Colon (tissue), 2 donors: ENCODE results near the gene WASHC2C.
"Not testable (repeated sequence)": the region's sequence is repeated elsewhere in the genome, so short reads cannot be mapped to it uniquely, and the experiment has no call there.

ENCODE experiments used
- FAIRE-seq: peaks from 2 replicates; lab custom pipeline; 2012; peaks lifted over from hg19 to GRCh38; lab: Jason Lieb, UNC
- donor health status: control.
- donor health status: control.

The WASHC2C gene

DNA sequence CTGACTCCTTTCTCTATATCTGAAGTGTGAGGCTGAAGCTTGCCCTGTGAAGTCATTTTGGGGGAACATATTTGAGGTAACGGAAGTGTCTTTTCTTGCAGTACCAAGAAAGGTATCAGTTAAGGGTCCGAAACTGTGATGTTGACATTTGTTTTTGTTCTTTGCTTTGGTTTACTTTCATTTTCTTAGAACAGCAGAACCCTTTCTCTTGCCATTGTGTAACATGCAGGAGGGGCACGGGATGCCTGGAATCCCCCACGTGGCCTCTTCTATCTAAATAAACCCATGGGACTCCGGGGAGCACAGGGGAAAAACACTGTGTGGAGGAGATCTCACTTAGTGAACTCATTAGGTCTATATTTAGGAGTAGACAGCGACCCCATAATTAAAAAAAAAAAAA lies 34.6 kb downstream of the WASHC2C start:
- not testable (repeated sequence) for FAIRE-seq

DNA sequence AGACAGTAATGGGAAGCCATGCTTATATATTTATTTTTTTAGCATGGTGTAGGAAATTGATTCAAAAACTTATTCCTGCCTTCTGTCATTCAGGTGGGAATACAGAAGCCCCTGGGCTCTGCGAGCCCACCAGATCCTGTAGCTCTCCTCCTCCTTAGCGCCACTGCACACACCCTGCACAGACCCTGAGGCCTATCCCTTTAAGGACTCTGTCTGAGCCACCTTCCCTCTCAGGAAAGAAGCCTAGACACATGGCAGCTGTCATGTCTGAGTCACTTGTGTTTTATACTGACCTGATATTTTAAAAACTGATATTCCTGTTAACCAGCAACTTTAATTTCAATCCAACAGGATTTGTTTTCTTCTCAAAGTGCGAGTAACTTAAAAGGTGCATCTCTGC lies 36.0 kb downstream of the WASHC2C start:
- FAIRE-seq = not testable (repeated sequence)

DNA sequence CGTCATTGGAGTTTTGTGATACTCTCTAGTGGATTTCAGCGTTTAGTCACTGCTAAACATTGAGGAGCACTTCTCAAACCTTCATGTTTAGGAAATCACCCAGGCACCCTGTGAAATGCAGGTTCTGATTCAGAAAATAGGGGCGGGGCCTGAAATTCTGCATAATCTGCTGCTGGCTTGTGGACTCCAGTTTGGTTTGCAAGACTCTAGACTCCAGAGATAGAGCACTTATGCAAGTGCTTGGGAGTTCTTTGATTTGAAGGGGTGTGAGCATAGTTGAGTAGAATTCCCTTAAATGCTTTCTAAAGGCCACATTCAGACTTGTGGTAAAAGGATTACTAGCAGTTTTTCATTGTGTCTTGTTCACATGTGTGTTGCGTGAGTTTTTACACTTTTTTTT lies 41.3 kb downstream of the WASHC2C start:
- not testable (repeated sequence) for FAIRE-seq

DNA sequence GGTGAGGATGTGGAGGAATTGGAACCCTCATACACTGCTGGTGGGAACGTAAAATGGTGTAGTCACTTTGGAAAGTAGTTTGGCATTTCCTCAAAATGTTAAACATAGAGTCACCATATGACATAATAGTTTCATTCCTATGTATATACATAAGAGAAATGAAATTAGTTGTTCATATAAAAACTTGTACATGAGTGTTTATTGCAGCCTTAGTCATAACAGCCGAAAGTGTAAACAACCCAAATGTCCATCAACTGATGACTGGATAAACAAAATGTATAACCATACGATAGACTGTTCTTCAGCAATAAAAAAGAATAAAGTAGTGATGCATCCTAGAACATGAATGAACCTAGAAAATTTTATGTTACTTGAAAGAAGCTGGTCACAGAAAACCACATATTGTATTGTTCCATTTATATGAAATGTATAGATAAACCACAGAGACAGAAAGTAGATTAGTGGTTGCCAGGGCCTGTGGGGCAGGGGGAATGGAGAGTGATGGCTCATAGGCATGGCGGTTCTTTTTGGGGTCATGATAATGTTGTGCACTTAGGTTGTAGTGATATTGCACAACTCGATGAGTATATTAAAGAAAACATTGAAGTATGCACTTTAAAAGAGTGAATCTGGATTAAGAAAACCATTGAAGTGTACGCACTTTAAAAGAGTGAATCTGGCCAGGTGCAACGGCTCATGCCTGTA lies 44.8 kb downstream of the WASHC2C start:
- FAIRE-seq = not testable (repeated sequence)

DNA sequence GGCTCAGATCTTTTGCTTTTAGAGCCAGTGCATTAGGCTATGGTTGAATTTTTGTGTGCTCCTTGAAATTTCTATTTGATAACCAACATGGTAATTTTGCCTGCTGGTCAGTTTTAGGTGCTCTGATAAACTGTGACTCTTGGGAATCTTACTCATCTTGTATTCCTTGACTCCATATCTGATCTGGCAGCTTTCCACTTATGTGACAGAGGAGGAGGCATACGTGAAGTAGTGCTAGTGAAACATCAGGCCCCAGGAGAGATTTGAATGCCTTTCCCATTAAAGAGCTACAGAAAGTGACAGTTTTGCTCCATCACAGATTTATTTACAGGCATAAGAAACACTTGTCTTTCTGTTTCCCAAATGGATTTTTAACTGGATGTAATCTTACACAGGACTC lies 59.2 kb downstream of the WASHC2C start:
- FAIRE-seq = not testable (repeated sequence)

DNA sequence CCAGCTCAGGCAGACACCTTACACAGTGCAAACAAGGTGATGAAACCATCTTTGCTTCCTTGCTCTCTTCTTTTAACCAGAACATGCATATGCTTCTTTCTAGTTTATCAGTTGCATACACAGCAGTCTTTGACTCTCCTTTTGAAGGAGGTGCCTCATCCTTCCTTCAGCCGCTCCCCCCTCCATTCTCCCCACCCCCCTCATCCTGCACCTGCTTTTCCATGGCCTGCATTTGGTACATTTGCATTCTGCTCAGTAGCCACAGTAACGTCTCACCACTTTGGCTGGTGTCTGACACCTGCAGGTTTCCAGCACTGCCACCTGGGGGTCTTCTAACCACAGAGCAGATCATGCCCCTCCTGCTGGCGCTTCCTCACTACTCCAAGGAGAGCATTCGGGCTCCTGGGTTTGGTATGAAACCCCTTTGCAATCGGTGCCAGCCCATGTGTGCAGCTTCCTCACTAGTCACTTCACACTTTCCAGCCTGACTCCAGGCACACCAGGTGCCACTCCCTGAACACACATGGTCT lies 60.2 kb downstream of the WASHC2C start:
- FAIRE-seq = not testable (repeated sequence)

DNA sequence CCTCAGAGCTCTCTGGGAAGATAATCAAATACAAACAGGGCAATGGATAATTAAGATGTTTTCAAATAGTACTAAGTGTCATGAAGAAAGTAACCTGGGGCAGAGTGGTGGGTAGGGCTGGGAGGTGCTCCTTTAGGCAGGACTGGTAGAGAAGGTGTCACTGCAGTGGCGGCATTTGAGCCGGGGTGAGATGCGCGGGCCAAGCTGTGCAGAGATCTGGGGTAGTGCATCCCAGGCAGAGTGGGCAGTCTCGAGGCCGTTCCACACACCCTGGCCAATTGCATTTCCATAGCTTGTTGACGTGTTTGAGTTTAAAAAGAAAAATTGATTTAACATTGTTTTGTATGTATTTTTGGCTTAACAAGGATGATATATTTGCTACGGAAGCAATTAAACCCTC lies 62.9 kb downstream of the WASHC2C start:
- not testable (repeated sequence) for FAIRE-seq

DNA sequence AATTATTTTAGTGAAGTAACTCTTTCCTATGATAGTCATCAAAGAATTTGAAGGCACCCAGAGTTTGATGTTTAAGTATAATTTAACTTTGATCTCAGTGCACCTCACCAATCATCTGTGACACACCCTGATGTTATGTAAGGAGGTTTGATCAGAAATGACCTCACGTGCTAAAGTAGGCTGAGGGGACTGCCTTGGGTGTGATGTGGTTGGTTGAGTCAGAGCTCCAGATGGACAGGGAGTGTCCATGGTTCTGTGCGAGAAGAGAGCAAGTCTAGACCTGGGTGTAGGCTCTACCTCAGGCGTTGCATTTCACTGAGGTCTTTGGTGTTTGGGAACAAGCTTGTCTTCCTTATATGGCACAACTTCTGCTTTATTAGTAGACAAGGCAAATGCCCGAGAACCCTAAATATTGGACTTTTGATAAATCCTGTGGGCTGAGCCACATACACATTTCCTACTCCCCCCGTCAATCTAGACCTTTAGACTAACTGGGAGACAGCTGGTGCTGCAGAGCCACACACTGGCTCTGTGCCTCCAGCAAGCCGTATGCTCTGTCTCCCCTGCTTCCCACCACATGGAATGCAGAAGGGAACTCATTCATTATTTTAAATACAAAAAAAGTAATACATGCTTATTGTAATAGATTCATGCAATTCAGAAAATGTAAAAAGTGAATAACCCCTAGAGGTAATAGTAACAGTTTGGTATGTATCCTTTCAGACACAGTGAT lies 63.8 kb downstream of the WASHC2C start:
- not testable (repeated sequence) for FAIRE-seq

DNA sequence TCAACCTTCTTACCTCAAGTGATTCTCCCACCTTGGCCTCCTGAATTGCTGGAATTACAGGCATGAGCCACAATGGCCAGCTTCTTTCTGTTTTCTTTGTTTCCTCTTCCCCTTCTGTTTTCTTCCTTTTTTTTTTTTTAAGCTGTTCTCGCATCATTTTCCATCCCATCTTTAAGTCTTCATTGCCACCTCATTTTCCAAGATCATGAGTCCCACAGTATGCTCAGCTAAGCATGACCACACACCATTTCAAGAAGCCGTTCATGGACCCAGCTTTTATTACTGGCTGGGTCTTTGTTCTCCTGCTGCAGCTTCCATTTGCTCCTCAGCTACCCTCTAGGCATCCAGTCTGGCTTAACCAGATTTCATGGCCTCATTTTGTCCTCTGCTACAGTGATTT lies 67.7 kb downstream of the WASHC2C start:
- not testable (repeated sequence) for FAIRE-seq

DNA sequence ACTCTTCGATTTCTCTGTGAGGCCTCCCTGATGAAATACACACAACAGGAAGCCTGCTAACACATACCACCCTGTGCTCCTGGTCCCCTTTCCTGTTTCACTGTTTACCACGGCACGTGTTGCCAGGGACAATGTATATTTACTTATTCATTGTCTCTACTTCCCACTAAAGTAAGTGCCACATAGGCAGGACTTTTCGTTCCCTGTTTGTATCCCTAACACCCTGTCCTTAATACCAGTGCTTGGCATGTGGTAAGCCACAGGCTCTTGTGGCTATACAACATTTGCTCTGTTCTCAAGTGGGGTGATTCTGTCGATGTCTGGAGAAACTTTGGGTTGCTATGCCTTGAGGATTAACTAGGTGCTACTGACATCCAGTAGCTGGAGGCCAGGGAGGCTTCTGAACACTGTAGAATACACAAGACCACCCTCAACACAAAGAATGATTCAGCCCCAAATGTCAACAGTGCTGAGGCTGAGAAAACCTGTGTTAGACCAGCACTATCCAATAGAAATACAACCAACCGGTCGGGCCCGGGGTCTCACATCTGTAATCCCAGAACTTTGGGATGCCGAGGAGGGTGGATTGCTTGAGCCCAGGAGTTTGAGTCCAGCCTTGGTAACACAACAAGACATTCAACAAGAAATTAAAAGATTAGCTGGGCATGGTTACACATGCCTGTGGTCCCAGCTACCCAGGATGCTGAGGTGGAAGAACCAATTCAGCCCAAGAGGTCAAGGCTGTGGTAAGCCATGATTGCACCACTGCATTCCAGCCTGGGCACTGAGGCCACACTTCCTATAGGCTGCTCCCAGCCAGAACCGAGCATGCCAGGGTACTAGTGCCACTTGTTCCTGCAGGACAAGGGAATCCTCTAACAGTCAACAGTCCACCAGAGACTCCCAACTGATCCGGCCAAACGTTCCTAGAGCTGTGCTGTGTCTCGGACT lies 76.3 kb downstream of the WASHC2C start:
- not testable (repeated sequence) for FAIRE-seq

DNA sequence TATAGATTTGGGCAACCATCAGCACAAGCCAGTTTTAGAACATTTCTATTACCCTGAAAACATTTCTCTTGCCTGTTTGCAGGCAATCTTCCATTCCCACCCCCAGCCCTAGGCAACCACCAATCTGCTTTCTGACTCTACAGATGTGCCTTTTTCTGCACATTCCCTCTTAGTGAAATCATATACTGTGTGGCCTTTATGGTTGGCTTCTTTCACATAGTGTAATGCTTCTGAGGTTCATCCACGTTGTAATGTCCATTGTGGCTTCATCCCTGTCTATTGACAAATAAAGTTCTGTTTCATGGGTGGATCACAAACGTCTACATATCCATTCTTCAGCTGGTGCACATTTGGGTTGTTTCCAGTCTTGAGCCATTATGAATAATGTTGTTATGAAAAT lies 77.9 kb downstream of the WASHC2C start:
- not testable (repeated sequence) for FAIRE-seq

DNA sequence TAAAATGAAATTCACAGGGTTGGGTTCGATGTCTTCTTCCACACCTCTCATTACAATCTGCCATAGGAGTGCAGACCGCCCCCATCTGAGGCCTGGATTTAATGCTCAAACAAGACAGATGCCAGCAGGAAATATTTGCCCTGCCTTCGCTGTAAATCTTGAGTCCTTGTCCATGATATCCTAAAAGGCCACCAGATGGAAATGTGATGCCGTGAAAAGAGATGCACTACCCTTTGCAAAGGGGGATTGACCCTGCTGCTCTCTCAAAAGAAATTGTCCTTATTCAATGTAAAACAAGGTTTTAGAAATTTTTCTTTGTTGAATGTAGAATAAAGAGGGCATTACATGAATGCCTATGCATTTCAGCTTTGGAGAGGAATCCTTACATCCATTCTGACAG lies 82.8 kb downstream of the WASHC2C start:
- FAIRE-seq = no peak

DNA sequence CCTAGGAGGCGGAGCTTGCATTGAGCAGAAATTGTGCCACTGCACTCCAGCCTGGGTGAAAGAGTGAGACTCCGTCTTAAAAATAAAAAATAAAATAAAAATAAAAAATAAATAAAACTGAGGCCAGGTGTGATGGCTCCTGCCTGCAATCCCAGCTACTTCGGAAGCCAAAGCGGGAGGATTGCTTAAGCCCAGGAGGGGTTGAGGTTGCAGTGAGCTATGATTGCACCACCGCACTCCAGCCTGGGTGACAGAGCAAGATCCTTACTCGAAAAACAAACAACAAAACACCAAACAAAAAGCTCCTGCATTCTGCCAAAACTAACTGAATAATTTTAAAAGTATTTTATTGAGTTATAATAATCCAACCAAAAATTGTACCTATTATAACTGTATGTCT lies 84.0 kb downstream of the WASHC2C start:
- FAIRE-seq = no peak

DNA sequence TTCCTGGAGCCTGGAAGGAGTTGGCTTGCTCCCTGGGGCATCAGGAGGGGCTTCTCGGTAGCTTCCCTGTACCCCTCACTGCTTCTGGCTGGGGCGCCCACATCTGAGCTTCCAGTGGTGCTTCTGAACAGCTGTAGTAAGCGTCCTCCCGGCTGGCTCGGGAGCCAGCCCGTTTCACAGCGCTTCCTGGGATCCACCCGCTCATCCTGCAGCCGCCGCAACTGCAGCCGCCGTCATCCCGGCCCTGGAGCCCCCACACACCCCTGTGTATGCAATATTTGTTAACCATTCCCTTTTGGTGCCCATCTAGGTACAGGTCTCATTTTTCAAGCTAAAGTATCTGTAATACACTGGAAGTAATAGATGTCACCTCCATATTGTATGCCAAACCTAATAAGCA lies 85.9 kb downstream of the WASHC2C start:
- not testable (repeated sequence) for FAIRE-seq

DNA sequence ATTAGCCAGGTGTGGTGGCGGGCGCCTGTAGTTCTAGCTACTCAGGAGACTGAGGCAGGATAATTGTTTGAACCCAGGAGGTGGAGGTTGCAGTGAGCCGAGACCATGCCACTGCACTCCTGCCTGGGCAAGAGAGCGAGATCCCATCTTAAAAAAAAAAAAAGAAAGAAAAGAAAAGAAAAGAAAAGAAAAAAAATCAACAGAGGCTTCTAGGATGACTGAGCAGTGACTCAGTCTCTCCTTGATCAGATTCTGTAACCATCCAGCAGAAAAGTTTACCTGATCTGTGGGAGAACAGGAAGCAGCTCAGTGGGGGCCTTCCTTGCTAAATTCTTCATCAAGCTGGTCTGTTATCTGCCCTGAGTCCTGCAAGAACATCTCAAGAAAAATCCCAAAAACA lies 87.1 kb downstream of the WASHC2C start:
- not testable (repeated sequence) for FAIRE-seq

DNA sequence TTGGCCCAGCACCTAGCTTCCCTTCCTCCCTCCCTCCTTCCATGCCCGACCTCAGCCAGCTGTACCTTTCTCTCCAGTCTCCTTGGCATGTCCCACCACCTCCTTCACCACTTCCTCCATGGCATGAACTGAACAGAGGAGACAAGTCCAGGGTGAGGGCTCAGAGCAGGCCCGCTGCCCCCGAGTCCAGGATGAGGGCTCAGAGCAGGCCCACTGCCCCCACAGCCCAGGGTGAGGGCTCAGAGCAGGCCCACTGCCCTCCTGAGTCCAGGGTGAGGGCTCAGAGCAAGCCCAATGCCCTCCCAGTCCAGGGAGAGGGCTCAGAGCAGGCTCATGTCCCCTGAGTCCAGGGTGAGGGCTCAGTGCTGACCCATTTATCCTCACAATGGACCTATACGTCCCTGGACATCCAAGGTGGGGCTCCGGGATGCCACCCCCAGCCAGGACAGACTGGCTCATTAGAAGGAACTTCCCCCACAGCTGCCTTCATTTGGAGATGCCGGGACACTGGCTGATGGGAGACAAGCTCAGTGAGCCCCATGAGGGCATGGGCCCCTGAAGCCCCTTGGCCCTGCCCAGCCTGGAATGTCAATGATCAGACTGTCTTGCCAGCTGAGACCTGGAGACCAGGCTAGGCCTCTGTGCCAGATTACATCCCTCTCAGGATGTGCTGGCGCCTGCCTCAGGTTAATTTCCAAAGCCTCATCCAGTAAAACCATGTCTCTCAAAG lies 90.2 kb downstream of the WASHC2C start:
- no peak for FAIRE-seq

DNA sequence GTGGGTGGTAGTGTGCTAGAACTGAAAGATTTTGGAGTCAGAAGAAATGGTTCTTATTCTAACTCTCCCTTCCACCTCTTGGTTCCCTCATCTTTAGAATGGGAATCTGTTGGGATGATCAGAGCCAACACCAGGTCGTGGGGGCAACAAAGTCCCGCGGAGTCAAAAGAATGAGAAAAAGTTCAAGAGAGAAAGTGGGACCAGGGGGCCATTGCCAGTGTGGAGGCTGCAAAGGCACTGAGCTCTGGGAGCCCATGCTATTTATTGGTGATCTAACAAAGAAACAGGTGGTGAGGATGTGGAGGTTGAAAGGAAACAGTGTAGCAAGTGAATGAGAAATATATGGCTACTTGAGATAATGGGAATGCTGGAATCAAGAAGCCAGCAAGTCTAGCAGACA lies 90.8 kb downstream of the WASHC2C start:
- no peak for FAIRE-seq

DNA sequence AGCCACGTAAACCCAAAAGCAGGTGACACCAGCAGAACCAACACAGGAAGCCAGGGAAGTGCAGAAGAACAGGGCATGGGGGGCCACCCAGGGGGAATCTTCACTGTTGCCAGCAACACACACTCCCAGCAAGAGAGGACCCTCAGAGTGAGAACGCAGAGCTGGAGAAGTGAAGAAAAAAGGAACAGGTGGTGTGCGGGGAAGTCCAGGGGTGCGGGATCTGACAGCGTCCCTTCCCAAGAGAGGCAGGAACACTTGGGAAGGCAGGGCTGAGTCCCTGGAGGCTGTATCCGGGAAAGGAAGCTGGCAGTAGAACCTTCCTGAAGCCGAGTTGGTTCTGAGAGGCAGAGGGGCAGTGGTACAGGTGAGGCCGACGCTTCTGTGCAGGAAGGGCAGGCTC lies 92.5 kb downstream of the WASHC2C start:
- no peak for FAIRE-seq

DNA sequence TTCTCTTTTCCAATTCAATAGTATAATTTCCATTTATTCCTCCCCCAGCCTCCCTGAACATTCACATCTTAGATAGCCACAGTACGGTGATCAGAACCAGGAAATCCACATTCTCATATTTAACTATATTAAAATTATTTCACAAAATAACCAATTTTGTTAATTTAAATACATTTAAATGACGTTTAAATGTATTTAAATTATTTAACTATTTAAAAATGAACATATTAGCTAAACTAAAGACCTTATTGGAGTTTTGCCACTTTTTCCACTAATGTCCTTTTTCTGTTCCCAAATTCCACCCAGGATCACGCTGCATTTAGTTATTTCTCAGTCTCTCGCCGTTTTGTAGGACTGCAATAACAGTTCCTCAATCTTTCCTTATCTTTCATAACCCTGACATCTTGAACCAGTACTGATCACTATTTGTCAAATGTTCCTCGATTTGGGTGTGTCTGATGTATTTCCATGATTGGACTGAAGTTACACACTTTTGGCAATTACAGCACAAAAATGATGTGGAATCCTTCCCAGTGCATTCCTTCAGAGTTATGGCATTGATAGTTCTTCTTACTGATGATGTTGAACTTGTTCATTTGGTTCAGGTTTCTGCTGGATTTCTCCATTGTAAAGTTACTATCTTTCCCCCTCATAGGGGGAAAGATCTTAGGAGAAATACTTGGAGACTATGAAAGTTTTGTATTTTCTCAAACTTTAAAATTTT lies 93.2 kb downstream of the WASHC2C start:
- not testable (repeated sequence) for FAIRE-seq

DNA sequence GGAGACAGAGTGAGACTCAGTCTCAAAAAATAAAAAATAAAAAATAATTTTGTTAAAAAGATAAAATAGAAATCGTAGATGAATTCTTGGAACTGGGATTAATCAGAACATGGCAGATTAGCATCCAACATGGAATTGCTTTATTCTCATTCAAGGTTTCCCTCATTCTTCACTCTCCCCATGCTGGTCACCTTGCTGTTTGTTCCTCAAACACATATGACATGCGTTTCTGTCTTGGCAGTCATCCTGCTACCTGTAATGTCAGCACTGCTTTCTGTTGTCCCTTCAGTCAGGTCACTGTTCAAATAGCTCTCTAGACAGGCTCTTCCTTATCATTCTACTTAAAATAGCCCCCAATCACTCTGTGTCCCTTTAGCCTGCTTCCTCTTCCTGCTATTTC lies 95.9 kb downstream of the WASHC2C start:
- not testable (repeated sequence) for FAIRE-seq
